ENCODE results near the gene GSTA1.
"Not testable (repeated sequence)": the region's sequence is repeated elsewhere in the genome, so short reads cannot be mapped to it uniquely, and the experiment has no call there.

GSTA1 gene

GRCh38 chr6:52803668-52804255 is at the start of gene GSTA1:
Gene GSTA1 (minus strand): TSS chr6:52803816. CDS start chr6:52799267, 4,549 bp downstream.
- DNase-seq (ENCODE audit: low spot score), result not testable (repeated sequence)

GRCh38 chr6:52849137-52849536 is 45.5 kb upstream of the GSTA1 start:
- no peak for DNase-seq (ENCODE audit: low spot score)

- DNase-seq (ENCODE audit: low spot score), result no peak
Observed at GRCh38 chr6:52846002-52846401, 42.4 kb upstream of the GSTA1 start.

- DNase-seq (ENCODE audit: low spot score), result no peak
Observed at GRCh38 chr6:52843605-52844004, 40.0 kb upstream of the GSTA1 start.

- no peak for DNase-seq (ENCODE audit: low spot score)
Observed at GRCh38 chr6:52840763-52841585, 37.4 kb upstream of the GSTA1 start, which contains the start of gene GSTA5. Gene GSTA5 (minus strand): TSS chr6:52840813.

GRCh38 chr6:52839124-52840055 is 35.8 kb upstream of the GSTA1 start:
- peak; percentile 71 for DNase-seq (ENCODE audit: low spot score)

GRCh38 chr6:52834481-52834880 is 30.9 kb upstream of the GSTA1 start:
- no peak for DNase-seq (ENCODE audit: low spot score)

GRCh38 chr6:52830869-52831268 is 27.3 kb upstream of the GSTA1 start:
- DNase-seq (ENCODE audit: low spot score), result not testable (repeated sequence)

GRCh38 chr6:52829046-52829817 is 25.6 kb upstream of the GSTA1 start:
- no peak for DNase-seq (ENCODE audit: low spot score)

- DNase-seq (ENCODE audit: low spot score), result not testable (repeated sequence)
Observed at GRCh38 chr6:52828621-52829020, 25.0 kb upstream of the GSTA1 start.

- DNase-seq (ENCODE audit: low spot score), result not testable (repeated sequence)
Observed at GRCh38 chr6:52827073-52827783, 23.6 kb upstream of the GSTA1 start.

GRCh38 chr6:52826513-52826912 is 22.9 kb upstream of the GSTA1 start:
- no peak for DNase-seq (ENCODE audit: low spot score)

GRCh38 chr6:52825900-52826459 is 22.4 kb upstream of the GSTA1 start:
- not testable (repeated sequence) for DNase-seq (ENCODE audit: low spot score)

- DNase-seq (ENCODE audit: low spot score), result not testable (repeated sequence)
Observed at GRCh38 chr6:52825270-52825793, 21.7 kb upstream of the GSTA1 start.

- no peak for DNase-seq (ENCODE audit: low spot score)
Observed at GRCh38 chr6:52821842-52822241, 18.2 kb upstream of the GSTA1 start.

- no peak for DNase-seq (ENCODE audit: low spot score)
Observed at GRCh38 chr6:52820198-52820597, 16.6 kb upstream of the GSTA1 start.

- peak; percentile 46 for DNase-seq (ENCODE audit: low spot score)
Observed at GRCh38 chr6:52815167-52816092, 11.8 kb upstream of the GSTA1 start.

GRCh38 chr6:52814545-52814944 is 10.9 kb upstream of the GSTA1 start:
- not testable (repeated sequence) for DNase-seq (ENCODE audit: low spot score)

GRCh38 chr6:52809777-52810176 is 6.2 kb upstream of the GSTA1 start:
- DNase-seq (ENCODE audit: low spot score), result not testable (repeated sequence)

All from hematopoietic multipotent progenitor cell treated with erythropoietin and hydrocortisone succinate and interleukin-3 and kit ligand, for 17 days (in vitro differentiated cells).